GM23338 (cell line): ENCODE data around the gene ECE2. TPM values are rescaled to one million over a fixed set of nuclear protein-coding genes. Genes with fewer than 3 reads are reported as not detected.

Experiments used
- ATAC-seq: fragments of 200-7000 bp; cut with Tn5 transposase; 3 replicates; pipeline ENCODE4 v1.9.1; 2020
- DNase-seq: peaks from one replicate; pipeline ENCODE4 v3.0.0-alpha.2; 2015; ENCODE audit warnings: low spot score
- H2AFZ ChIP-seq: fragments of 200-600 bp; sonication (generic); 2 replicates; pipeline ENCODE4 v1.8.0; 2016; ENCODE audit warnings: antibody characterized with exemption, mild to moderate bottlenecking, moderate library complexity
- H3F3A ChIP-seq: fragments of 200-600 bp; sonication (generic); replicated peaks from 2 replicates; pipeline ENCODE4 v1.8.0; 2017; ENCODE audit warnings: antibody characterized with exemption, mixed run types, low read depth
- H3K27ac ChIP-seq: fragments of 200-600 bp; sonication (generic); 2 replicates; pipeline ENCODE4 v1.6.1; 2016; ENCODE audit warnings: low read depth
- H3K27me3 ChIP-seq: fragments of 200-600 bp; sonication (generic); 2 replicates; pipeline ENCODE4 v1.8.0; 2016; ENCODE audit warnings: mild to moderate bottlenecking, mixed run types, moderate library complexity; ENCODE audit not compliant: insufficient read depth
- H3K36me3 ChIP-seq: fragments of 200-600 bp; sonication (generic); 2 replicates; pipeline ENCODE4 v1.8.0; 2016; ENCODE audit warnings: mild to moderate bottlenecking; ENCODE audit not compliant: insufficient read depth
- H3K4me1 ChIP-seq: fragments of 200-600 bp; sonication (generic); 2 replicates; pipeline ENCODE4 v1.8.0; 2016; ENCODE audit warnings: mild to moderate bottlenecking, moderate library complexity; ENCODE audit not compliant: insufficient read depth
- H3K4me2 ChIP-seq: fragments of 200-600 bp; sonication (generic); 2 replicates; pipeline ENCODE4 v1.7.1; 2017; ENCODE audit warnings: mixed run types
- H3K4me3 ChIP-seq: fragments of 200-600 bp; sonication (generic); 2 replicates; pipeline ENCODE4 v1.6.1; 2016; ENCODE audit warnings: mixed run types
- H3K79me2 ChIP-seq: fragments of 200-600 bp; sonication (generic); replicated peaks from 2 replicates; pipeline ENCODE4 v1.8.0; 2017; ENCODE audit warnings: mild to moderate bottlenecking; ENCODE audit not compliant: insufficient read depth
- H3K9me2 ChIP-seq: fragments of 200-600 bp; sonication (generic); 2 replicates; pipeline ENCODE4 v1.8.0; 2017; ENCODE audit not compliant: insufficient read depth
- H4K20me1 ChIP-seq: fragments of 200-600 bp; sonication (generic); replicated peaks from 2 replicates; pipeline ENCODE4 v1.8.0; 2017; ENCODE audit warnings: mild to moderate bottlenecking; ENCODE audit not compliant: insufficient read depth
- H3K27ac Mint-ChIP-seq: 2 replicates; pipeline ENCODE4 v1.8.0; 2020; ENCODE audit warnings: inconsistent platforms, mild to moderate bottlenecking, moderate library complexity, mixed read lengths
- H3K27me3 Mint-ChIP-seq: 3 replicates; pipeline ENCODE4 v1.8.0; 2022; ENCODE audit warnings: low read depth, mild to moderate bottlenecking, moderate library complexity, mixed read lengths, inconsistent platforms; ENCODE audit not compliant: insufficient read depth, poor library complexity
- H3K36me3 Mint-ChIP-seq: 3 replicates; pipeline ENCODE4 v1.8.0; 2021; ENCODE audit warnings: low read depth, mild to moderate bottlenecking, inconsistent platforms, moderate library complexity, mixed read lengths
- H3K4me1 Mint-ChIP-seq: 3 replicates; pipeline ENCODE4 v1.8.0; 2020; ENCODE audit warnings: mild to moderate bottlenecking, inconsistent platforms, mixed read lengths
- H3K4me3 Mint-ChIP-seq: 3 replicates; pipeline ENCODE4 v1.8.0; 2021; ENCODE audit warnings: moderate library complexity, mild to moderate bottlenecking, inconsistent platforms, mixed read lengths
- H3K9me3 Mint-ChIP-seq: 3 replicates; pipeline ENCODE4 v1.8.0; 2020; ENCODE audit warnings: moderate library complexity, mild to moderate bottlenecking, inconsistent platforms, mixed read lengths
- CREB1 ChIP-seq: fragments of 250-450 bp; sonication (Bioruptor Pico); IDR thresholded peaks from 2 replicates; pipeline ENCODE4 v1.5.0; 2020; ENCODE audit warnings: low read depth, mild to moderate bottlenecking, moderate library complexity
- EZH2 ChIP-seq: fragments of 200-600 bp; sonication (generic); IDR thresholded peaks from one replicate; pipeline ENCODE4 v1.8.0; 2017; ENCODE audit warnings: antibody characterized with exemption, mild to moderate bottlenecking, low read depth; ENCODE audit not compliant: unreplicated experiment
- EZH2phosphoT487 ChIP-seq: fragments of 200-600 bp; sonication (generic); IDR thresholded peaks from one replicate; pipeline ENCODE4 v1.8.1; 2018; ENCODE audit warnings: antibody characterized with exemption; ENCODE audit not compliant: unreplicated experiment
- JUNB ChIP-seq: IDR thresholded peaks from one replicate; pipeline ENCODE4 v1.6.1; 2016; ENCODE audit warnings: antibody characterized with exemption; ENCODE audit not compliant: unreplicated experiment
- POLR2AphosphoS5 ChIP-seq: IDR thresholded peaks from 2 replicates; pipeline ENCODE4 v1.6.1; 2016; ENCODE audit warnings: antibody characterized with exemption, low read depth
- ZNF331 ChIP-seq: fragments of 250-450 bp; sonication (Bioruptor Pico); IDR thresholded peaks from 2 replicates; pipeline ENCODE4 v1.5.0; 2020; ENCODE audit warnings: low read depth, mild to moderate bottlenecking, moderate library complexity
- polyA plus RNA-seq: library from polyadenylated mRNA; unstranded; fragments of >200 nt; fragmentation: Nextera tagmentation; extraction: Ambion mirVana; gene quantifications from 2 replicates; pipeline ENCODE4 v1.2.1, GENCODE V29; 2016
- total RNA-seq: library from RNA; depleted of rRNA; stranded (reverse); fragments of >200 nt; shearing (Covaris generic); gene quantifications from 2 replicates; pipeline ENCODE4 v1.2.3, GENCODE V29; 2014
- TF ChIP-seq, protein P1 (sequence below): IDR thresholded peaks from 2 replicates; pipeline ENCODE4 v1.6.1; 2016; ENCODE audit warnings: antibody characterized with exemption
- TF ChIP-seq, protein P2 (sequence below): fragments of 250-450 bp; sonication (Bioruptor Pico); IDR thresholded peaks from 2 replicates; pipeline ENCODE4 v1.5.0; 2020; ENCODE audit warnings: mild to moderate bottlenecking, moderate library complexity
- TF ChIP-seq, protein P3 (sequence below): IDR thresholded peaks from one replicate; pipeline ENCODE4 v1.6.1; 2018; ENCODE audit warnings: antibody characterized with exemption; ENCODE audit not compliant: unreplicated experiment
- TF ChIP-seq, protein P4 (sequence below), 2 experiments: fragments of 200-600 bp in 1 of 2; sonication (generic) in 1 of 2; conservative IDR thresholded peaks; 2 replicates each; pipeline versions ENCODE4 v1.5.1 to v1.6.1; 2016 to 2017; ENCODE audit warnings: antibody characterized with exemption in 2 of 2, low read depth in 2 of 2, mild to moderate bottlenecking in 2 of 2, moderate library complexity in 1 of 2

The ECE2 gene
- total and polyA plus RNA-seq, 2 experiments from 2014 or later: 0.24 to 0.48 TPM

DNA sequence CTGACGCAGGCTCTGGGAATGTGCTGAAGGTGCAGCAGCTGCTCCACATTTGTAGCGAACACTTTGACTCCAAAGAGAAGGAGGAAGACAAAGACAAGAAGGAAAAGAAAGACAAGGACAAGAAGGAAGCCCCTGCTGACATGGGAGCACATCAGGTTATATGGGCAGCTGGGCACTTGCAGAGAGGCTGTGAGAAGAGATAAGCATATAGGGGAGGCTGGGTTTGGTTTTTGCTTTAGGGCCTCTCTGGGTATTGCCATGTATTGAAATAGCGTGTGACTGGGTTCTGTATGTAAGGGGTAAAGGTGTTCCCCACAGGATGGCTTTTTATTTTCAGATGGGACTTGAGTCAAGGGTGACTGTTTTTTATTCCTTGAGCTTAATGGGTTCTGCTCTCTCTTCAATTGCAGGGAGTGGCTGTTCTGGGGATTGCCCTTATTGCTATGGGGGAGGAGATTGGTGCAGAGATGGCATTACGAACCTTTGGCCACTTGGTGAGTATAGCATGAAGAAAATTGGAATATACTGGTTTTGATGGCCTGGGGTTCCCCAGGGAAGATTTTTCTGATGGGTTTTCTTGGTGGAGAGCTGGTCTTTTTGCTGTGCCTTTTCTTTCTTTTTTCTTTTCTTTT, 30.6 kb downstream of the ECE2 start (continued):
- TF ChIP-seq, protein P1, sequence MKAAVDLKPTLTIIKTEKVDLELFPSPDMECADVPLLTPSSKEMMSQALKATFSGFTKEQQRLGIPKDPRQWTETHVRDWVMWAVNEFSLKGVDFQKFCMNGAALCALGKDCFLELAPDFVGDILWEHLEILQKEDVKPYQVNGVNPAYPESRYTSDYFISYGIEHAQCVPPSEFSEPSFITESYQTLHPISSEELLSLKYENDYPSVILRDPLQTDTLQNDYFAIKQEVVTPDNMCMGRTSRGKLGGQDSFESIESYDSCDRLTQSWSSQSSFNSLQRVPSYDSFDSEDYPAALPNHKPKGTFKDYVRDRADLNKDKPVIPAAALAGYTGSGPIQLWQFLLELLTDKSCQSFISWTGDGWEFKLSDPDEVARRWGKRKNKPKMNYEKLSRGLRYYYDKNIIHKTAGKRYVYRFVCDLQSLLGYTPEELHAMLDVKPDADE: no peak
- TF ChIP-seq POLR2AphosphoS5 (no peak), JUNB (no peak), EZH2 (no peak), ZNF331 (no peak), CREB1 (CRISPR knock-in tag) (no peak)
- TF ChIP-seq, protein P2, sequence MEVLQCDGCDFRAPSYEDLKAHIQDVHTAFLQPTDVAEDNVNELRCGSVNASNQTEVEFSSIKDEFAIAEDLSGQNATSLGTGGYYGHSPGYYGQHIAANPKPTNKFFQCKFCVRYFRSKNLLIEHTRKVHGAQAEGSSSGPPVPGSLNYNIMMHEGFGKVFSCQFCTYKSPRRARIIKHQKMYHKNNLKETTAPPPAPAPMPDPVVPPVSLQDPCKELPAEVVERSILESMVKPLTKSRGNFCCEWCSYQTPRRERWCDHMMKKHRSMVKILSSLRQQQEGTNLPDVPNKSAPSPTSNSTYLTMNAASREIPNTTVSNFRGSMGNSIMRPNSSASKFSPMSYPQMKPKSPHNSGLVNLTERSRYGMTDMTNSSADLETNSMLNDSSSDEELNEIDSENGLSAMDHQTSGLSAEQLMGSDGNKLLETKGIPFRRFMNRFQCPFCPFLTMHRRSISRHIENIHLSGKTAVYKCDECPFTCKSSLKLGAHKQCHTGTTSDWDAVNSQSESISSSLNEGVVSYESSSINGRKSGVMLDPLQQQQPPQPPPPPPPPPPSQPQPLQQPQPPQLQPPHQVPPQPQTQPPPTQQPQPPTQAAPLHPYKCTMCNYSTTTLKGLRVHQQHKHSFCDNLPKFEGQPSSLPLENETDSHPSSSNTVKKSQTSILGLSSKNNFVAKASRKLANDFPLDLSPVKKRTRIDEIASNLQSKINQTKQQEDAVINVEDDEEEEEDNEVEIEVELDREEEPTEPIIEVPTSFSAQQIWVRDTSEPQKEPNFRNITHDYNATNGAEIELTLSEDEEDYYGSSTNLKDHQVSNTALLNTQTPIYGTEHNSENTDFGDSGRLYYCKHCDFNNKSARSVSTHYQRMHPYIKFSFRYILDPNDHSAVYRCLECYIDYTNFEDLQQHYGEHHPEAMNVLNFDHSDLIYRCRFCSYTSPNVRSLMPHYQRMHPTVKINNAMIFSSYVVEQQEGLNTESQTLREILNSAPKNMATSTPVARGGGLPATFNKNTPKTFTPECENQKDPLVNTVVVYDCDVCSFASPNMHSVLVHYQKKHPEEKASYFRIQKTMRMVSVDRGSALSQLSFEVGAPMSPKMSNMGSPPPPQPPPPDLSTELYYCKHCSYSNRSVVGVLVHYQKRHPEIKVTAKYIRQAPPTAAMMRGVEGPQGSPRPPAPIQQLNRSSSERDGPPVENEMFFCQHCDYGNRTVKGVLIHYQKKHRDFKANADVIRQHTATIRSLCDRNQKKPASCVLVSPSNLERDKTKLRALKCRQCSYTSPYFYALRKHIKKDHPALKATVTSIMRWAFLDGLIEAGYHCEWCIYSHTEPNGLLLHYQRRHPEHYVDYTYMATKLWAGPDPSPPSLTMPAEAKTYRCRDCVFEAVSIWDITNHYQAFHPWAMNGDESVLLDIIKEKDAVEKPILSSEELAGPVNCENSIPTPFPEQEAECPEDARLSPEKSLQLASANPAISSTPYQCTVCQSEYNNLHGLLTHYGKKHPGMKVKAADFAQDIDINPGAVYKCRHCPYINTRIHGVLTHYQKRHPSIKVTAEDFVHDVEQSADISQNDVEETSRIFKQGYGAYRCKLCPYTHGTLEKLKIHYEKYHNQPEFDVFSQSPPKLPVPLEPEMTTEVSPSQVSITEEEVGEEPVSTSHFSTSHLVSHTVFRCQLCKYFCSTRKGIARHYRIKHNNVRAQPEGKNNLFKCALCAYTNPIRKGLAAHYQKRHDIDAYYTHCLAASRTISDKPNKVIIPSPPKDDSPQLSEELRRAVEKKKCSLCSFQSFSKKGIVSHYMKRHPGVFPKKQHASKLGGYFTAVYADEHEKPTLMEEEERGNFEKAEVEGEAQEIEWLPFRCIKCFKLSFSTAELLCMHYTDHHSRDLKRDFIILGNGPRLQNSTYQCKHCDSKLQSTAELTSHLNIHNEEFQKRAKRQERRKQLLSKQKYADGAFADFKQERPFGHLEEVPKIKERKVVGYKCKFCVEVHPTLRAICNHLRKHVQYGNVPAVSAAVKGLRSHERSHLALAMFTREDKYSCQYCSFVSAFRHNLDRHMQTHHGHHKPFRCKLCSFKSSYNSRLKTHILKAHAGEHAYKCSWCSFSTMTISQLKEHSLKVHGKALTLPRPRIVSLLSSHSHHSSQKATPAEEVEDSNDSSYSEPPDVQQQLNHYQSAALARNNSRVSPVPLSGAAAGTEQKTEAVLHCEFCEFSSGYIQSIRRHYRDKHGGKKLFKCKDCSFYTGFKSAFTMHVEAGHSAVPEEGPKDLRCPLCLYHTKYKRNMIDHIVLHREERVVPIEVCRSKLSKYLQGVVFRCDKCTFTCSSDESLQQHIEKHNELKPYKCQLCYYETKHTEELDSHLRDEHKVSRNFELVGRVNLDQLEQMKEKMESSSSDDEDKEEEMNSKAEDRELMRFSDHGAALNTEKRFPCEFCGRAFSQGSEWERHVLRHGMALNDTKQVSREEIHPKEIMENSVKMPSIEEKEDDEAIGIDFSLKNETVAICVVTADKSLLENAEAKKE (CRISPR knock-in tag): no peak

DNA sequence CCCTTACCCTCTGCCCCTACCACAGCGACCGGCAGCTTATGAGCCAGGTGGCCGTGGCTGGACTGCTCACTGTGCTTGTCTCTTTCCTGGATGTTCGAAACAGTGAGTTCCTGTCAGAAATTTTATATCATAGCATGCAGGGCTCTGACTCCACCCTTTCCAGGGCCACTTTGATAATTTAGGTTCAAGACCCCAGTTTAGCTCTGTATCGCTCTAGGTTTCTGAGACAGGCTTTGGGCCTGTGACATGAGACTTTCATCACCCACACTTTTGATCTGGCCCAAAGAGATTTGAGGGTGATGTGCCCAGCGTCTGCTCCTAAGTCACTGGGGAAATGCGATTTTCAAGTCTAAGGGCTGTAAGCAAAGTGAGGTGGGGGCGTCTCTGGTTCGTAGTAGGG, 32.1 kb downstream of the ECE2 start:
- no peak overlapping the region for H3K4me3 Mint-ChIP-seq
- peaks cover 7% of the 10 kb centered on the region; the same call in 1 of the 2 replicates for H3F3A ChIP-seq
- no peak overlapping the region for H3K4me2 ChIP-seq
- DNase-seq (no peak), ATAC-seq (no peak)
- peaks cover 9% of the 10 kb centered on the region for H3K79me2 ChIP-seq
- peaks cover 10% of the 10 kb centered on the region for H3K27me3 Mint-ChIP-seq
- no peak overlapping the region for H3K4me3 ChIP-seq
- no peak overlapping the region for H3K27ac ChIP-seq
- H3K4me1 ChIP-seq: no peaks in the 10 kb centered on the region
- no peak overlapping the region for H2AFZ ChIP-seq
- H3K36me3 ChIP-seq: peaks cover 39% of the 10 kb centered on the region
- H4K20me1 ChIP-seq: peaks cover 18% of the 10 kb centered on the region; the same call in 1 of the 2 replicates
- H3K36me3 Mint-ChIP-seq: peaks cover 74% of the 10 kb centered on the region
- no peaks in the 10 kb centered on the region for H3K9me2 ChIP-seq
- H3K4me1 Mint-ChIP-seq: no peaks in the 10 kb centered on the region
- H3K27ac Mint-ChIP-seq: no peak overlapping the region
- H3K9me3 Mint-ChIP-seq: no peaks in the 10 kb centered on the region
- H3K27me3 ChIP-seq: no peaks in the 10 kb centered on the region
- TF ChIP-seq JUNB: no peak
- TF ChIP-seq CREB1 (CRISPR knock-in tag): no peak
- TF ChIP-seq, protein P3, sequence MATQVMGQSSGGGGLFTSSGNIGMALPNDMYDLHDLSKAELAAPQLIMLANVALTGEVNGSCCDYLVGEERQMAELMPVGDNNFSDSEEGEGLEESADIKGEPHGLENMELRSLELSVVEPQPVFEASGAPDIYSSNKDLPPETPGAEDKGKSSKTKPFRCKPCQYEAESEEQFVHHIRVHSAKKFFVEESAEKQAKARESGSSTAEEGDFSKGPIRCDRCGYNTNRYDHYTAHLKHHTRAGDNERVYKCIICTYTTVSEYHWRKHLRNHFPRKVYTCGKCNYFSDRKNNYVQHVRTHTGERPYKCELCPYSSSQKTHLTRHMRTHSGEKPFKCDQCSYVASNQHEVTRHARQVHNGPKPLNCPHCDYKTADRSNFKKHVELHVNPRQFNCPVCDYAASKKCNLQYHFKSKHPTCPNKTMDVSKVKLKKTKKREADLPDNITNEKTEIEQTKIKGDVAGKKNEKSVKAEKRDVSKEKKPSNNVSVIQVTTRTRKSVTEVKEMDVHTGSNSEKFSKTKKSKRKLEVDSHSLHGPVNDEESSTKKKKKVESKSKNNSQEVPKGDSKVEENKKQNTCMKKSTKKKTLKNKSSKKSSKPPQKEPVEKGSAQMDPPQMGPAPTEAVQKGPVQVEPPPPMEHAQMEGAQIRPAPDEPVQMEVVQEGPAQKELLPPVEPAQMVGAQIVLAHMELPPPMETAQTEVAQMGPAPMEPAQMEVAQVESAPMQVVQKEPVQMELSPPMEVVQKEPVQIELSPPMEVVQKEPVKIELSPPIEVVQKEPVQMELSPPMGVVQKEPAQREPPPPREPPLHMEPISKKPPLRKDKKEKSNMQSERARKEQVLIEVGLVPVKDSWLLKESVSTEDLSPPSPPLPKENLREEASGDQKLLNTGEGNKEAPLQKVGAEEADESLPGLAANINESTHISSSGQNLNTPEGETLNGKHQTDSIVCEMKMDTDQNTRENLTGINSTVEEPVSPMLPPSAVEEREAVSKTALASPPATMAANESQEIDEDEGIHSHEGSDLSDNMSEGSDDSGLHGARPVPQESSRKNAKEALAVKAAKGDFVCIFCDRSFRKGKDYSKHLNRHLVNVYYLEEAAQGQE: no peak
- TF ChIP-seq EZH2: no peak
- no peak for TF ChIP-seq POLR2AphosphoS5
- TF ChIP-seq, protein P4, sequence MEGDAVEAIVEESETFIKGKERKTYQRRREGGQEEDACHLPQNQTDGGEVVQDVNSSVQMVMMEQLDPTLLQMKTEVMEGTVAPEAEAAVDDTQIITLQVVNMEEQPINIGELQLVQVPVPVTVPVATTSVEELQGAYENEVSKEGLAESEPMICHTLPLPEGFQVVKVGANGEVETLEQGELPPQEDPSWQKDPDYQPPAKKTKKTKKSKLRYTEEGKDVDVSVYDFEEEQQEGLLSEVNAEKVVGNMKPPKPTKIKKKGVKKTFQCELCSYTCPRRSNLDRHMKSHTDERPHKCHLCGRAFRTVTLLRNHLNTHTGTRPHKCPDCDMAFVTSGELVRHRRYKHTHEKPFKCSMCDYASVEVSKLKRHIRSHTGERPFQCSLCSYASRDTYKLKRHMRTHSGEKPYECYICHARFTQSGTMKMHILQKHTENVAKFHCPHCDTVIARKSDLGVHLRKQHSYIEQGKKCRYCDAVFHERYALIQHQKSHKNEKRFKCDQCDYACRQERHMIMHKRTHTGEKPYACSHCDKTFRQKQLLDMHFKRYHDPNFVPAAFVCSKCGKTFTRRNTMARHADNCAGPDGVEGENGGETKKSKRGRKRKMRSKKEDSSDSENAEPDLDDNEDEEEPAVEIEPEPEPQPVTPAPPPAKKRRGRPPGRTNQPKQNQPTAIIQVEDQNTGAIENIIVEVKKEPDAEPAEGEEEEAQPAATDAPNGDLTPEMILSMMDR (conservative IDR thresholded peaks at IDR 0.05; ENCODE audit: low read depth in 2 of 2): no peak
- no peak for TF ChIP-seq EZH2phosphoT487
